ENCODE data around the gene DCTN5.
"Not testable (repeated sequence)": the region's sequence is repeated elsewhere in the genome, so short reads cannot be mapped to it uniquely, and the experiment has no call there.

The DCTN5 gene

GRCh38 chr16:23692190-23692837, 51.0 kb downstream of the DCTN5 start:
- DNase-seq (ENCODE audit: low read depth in 1 of 2, low spot score in 1 of 2), result no peak

DNA sequence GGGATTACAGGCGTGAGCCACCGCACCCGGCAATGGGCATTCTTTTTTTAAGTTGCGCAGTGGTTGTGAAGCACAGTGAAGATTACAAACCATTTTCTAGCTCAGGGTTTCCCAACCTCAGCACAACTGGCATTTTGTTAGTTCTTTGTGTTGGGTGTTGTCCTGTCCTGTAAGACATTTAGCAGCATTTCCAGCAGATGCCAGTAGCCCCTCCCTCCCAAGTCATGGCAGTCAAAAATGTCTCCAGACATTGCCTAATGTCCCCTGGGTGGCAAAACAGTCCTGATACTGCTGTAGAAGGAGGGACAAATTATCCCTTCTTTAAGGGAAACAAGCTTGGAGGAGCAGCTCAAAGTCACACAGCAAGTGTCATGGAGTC, 53.0 kb downstream of the DCTN5 start:
- DNase-seq (ENCODE audit: low read depth in 1 of 2, low spot score in 1 of 2), result no peak

- DNase-seq (ENCODE audit: low read depth in 1 of 2, low spot score in 1 of 2), result no peak
These were observed 53.5 kb downstream of the DCTN5 start for GRCh38 chr16:23694644-23695373.

- no peak for DNase-seq (ENCODE audit: low read depth in 1 of 2, low spot score in 1 of 2)
These were observed 54.5 kb downstream of the DCTN5 start for GRCh38 chr16:23695756-23696155.

GRCh38 chr16:23699100-23699499, 57.8 kb downstream of the DCTN5 start:
- DNase-seq (ENCODE audit: low read depth in 1 of 2, low spot score in 1 of 2), result no peak

DNA sequence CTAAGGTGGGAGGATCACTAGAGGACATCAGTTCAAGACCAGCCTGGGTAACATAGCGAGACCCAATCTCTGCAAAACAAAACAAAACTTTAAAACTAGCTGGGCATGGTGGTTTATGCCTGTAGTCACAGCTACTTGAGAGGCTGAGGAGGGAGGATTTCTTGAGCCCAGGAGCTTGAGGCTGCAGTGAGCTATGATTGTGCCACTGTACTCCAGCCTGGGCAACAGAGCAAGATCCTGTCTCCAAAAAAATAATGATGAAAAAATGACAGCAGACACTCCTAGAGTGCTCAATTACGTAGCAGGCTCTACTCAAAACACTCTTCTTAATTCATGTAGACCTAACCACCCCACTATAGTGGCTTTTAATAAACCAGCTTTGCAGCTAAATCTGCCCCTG, 58.8 kb downstream of the DCTN5 start:
- no peak for DNase-seq (ENCODE audit: low read depth in 1 of 2, low spot score in 1 of 2)

- no peak for DNase-seq (ENCODE audit: low read depth in 1 of 2, low spot score in 1 of 2)
These were observed 59.2 kb downstream of the DCTN5 start for GRCh38 chr16:23700509-23700908.

GRCh38 chr16:23701045-23701444, 59.8 kb downstream of the DCTN5 start:
- no peak for DNase-seq (ENCODE audit: low read depth in 1 of 2, low spot score in 1 of 2)

DNA sequence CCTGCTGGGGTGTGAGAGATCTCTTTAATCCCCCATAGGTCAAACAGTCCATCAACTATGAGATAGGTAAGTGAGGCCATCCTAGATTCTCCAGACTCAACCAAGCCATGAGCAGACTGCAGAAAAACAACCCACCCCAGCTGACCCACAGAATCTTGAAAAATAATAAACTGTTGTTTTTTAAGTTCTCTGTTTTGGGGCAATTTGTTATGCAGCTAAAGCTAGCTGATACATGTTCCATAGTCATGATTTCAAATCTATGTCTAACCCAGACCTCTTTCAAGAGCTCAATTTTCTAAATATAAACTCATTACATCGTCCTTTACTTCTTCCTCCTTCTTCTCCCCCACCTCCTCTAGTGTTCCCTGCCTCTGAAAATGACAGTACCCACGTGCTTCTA, 61.7 kb downstream of the DCTN5 start:
- no peak for DNase-seq (ENCODE audit: low read depth in 1 of 2, low spot score in 1 of 2)

DNA sequence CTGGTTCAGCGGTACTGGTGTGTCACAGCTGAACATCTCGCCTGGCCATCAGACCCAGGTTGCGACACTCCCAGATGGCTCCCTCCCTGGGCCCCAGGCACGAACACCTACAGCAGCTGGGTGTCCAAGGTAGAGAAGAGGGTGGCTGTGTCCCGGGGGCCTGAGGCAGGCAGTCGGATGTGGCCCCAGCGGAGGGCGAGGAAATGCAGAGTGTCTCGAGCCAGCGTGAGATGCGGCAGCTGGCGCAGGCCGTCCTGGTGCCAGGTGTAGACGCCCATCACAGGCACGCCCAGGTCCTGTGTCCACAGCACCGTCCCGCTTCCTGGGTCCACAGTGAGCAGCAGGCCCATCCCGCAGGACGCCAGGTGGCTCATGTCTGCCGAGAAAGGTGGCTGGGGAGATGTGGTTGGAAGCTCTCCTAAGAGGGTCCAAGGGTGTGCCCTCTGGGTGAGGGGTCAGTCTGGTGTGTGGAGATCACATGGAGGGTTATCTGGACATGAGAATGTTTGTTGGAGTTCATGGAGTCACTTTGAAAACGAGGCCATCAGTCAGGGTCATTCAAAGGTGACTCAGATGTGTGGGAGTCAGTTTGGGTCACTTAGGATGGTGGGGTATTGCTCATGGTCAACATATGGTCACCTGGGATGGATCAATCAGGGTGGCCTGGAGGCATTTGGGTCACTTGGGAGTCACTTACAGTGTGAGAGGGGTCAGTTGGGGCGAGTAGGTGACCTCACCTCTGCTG, 63.7 kb downstream of the DCTN5 start:
- no peak for DNase-seq (ENCODE audit: low read depth in 1 of 2, low spot score in 1 of 2)

- DNase-seq (ENCODE audit: low read depth in 1 of 2, low spot score in 1 of 2), result no peak
These were observed 64.2 kb downstream of the DCTN5 start for GRCh38 chr16:23705517-23705902.

DNA sequence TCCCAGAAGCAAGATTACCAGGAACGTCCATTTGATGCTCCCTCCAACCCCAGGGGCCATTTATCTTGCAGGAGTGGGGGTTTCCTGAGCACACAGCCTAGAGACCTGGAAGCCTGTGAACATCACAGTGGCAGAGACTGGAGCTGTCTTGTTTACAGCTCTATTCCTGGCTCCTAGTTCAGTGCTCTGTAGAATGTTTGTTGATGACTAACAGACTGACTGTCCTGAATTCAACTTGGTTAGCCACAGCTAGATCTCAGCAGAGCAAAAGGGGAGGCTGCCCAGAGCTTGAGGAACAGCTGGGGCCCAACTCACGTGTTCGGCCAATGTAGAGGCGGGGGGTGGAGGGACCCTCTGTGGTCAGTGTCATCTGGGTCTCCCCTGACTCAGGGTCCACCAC, 65.2 kb downstream of the DCTN5 start:
- DNase-seq (ENCODE audit: low read depth in 1 of 2, low spot score in 1 of 2), result no peak

DNA sequence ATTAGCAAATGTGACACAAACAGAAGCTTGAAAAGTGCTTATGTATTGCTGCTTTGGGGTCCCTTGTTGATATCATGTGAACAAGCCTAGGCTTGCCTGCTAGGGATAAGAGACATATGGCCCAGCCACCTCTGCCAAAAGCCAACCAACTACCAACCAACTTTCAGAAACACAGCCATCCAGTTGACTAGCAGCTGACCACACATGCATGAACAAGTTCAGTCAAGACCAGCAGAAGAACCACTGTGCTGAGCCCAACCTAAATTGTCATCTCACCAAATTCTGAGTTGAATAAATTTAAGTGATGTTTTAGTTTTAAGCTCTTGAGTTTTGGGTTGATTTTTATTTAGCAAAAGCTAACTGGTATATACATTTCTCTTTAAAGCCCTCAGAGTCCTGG, 68.3 kb downstream of the DCTN5 start:
- DNase-seq (ENCODE audit: low read depth in 1 of 2, low spot score in 1 of 2), result no peak

- no peak for DNase-seq (ENCODE audit: low read depth in 1 of 2, low spot score in 1 of 2)
These were observed 68.7 kb downstream of the DCTN5 start for GRCh38 chr16:23710008-23710407.

DNA sequence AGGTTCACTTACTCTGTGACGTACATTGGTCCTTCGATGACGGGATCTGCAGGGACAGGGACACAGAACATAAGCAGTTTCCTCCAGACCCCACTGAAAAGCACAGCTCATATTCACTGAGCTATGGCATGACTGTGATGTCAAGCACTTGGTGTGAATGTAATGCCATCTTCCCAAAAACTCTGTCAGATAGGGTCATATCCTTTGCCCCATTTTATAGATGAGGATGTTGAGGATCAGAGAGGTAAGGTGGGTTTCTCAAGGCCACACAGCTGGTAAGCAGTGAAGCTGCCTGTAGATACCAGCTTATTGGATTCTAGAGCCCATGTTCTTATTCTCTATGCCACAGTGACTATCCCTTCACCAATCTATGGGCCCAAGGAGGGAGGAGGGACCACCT, 69.2 kb downstream of the DCTN5 start:
- DNase-seq (ENCODE audit: low read depth in 1 of 2, low spot score in 1 of 2), result no peak

DNA sequence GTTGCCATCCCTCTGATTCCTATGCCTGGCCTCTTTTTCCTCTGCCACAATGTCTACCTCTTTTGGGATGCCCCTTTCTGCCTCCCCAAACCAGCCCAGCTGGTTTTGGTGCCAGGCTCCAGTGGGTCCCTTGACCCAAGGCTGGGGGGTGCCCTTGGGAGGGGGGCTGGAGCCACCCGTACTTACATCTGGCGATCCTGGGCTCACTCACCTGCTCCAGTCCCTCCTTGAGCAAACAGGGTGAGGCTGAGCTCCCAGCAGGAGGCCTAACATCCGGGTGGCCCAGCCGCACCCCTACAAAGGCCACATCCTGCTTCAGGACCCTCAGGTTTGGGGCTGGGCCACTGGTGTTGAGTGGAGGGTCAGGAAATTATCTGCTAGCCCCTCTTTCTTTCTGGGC, 70.5 kb downstream of the DCTN5 start:
- no peak for DNase-seq (ENCODE audit: low read depth in 1 of 2, low spot score in 1 of 2)

GRCh38 chr16:23712976-23713375, 71.7 kb downstream of the DCTN5 start, which contains the start of gene ERN2:
Gene ERN2, minus strand, starts transcription at chr16:23713222. Its CDS starts 35 bp downstream, at chr16:23713187.
- no peak for DNase-seq (ENCODE audit: low read depth in 1 of 2, low spot score in 1 of 2)

DNA sequence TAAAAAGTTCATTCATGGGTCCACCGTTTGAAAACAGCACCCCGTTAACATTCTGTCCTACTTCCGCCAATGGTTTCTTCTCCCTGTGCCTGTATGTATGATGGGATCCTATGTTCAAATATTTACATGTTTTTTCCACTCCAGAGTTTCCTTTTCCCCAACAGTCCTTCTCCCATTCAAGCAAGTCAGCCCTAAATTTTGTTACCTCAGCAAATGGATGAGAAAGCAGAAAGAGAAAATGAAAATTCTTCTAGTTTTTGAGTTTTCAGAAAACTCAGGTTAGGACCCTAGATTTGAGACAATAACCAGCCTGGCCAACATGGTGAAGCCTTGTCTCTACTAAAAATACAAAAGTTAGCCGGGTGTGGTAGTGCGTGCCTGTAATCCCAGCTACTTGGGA, 75.2 kb downstream of the DCTN5 start:
- DNase-seq (ENCODE audit: low read depth in 1 of 2, low spot score in 1 of 2), result no peak

DNA sequence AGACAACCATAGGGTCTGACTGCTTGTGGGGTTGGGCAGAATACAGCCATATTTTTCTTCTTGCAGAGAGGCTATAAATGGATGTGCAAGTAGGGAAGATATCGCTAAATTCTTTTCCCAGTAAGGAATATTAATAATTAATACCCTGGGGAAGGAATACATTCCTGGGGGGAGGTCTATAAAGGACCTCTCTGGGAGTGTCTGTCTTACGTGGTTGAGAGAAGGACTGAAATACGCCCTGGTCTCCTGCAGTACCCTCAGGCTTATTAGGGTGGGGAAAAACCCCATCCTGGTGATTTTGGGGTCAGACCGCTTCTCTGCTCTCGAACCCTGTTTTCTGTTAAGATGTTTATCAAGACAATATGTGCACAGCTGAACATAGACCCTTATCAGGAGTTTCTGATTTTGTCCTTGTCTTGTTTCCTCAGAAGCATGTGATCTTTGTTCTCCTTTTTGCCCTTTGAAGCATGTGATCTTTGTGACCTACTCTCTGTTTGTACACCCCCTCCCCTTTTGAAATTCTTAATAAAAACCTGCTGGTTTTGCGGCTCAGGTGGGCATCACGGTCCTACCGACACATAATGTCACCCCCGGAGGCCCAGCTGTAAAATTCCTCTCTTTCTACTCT, 81.5 kb downstream of the DCTN5 start:
- DNase-seq (ENCODE audit: low read depth in 1 of 2, low spot score in 1 of 2), result not testable (repeated sequence)

- no peak for DNase-seq (ENCODE audit: low read depth in 1 of 2, low spot score in 1 of 2)
These were observed 83.0 kb downstream of the DCTN5 start for GRCh38 chr16:23724096-23724784.

GRCh38 chr16:23724785-23725131, 83.5 kb downstream of the DCTN5 start:
- DNase-seq (ENCODE audit: low read depth in 1 of 2, low spot score in 1 of 2), result no peak

Data from activated T-helper 1 cell treated with anti-CD3 and anti-CD28 coated beads, Interleukin-2, amount 50 U/mL, for 16 hours (primary cell).